ENCODE measurements around the gene MRRF. TPM values are rescaled to one million over a fixed set of nuclear protein-coding genes. Genes with fewer than 3 reads are reported as not detected.

Gene MRRF
- total RNA-seq, 4 donors from 2014 or later: 54.8 to 69.6 (median 67.8) TPM

DNA sequence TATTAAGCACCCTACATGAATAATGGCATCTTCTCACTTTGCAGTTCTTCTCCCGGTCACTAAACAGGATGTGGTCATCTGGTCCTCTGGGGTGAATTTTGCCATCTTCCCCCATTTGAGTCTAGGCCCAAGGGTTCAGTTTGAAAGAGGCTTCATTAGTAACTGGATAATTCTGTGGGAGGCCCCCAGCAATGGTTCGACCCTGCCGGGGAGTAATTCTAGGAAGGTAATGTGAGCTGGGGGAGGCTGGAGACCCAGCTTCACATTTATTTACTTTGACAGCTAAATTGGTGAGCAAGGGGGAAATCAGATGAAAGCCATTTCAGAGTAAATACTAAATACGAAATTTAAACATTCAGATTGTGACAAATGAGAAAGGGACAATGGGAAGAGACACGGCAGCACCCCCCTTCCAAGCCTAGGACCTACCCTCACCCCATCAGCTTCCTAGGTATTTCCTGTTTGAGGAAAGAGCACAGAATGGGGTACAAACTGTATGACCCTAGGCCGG lies 31.8 kb upstream of the MRRF start:
- no peak for DNase-seq
- H3K27me3 ChIP-seq: peaks cover 0 to 21% of the 10 kb centered on the region in 2 donors
- no peaks in the 10 kb centered on the region for H3K36me3 ChIP-seq
- TF ChIP-seq, protein P1, sequence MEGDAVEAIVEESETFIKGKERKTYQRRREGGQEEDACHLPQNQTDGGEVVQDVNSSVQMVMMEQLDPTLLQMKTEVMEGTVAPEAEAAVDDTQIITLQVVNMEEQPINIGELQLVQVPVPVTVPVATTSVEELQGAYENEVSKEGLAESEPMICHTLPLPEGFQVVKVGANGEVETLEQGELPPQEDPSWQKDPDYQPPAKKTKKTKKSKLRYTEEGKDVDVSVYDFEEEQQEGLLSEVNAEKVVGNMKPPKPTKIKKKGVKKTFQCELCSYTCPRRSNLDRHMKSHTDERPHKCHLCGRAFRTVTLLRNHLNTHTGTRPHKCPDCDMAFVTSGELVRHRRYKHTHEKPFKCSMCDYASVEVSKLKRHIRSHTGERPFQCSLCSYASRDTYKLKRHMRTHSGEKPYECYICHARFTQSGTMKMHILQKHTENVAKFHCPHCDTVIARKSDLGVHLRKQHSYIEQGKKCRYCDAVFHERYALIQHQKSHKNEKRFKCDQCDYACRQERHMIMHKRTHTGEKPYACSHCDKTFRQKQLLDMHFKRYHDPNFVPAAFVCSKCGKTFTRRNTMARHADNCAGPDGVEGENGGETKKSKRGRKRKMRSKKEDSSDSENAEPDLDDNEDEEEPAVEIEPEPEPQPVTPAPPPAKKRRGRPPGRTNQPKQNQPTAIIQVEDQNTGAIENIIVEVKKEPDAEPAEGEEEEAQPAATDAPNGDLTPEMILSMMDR (IDR thresholded peaks at IDR 0.05): no peak
- no peak for TF ChIP-seq POLR2A (IDR thresholded peaks at IDR 0.05)
- no peak overlapping the region for H3K4me3 ChIP-seq
- no peak overlapping the region for H3K27ac ChIP-seq
- H3K9me3 ChIP-seq: no peaks in the 10 kb centered on the region
- peaks cover 0 to 8% (median 4%) of the 10 kb centered on the region in 4 donors for H3K4me1 ChIP-seq

DNA sequence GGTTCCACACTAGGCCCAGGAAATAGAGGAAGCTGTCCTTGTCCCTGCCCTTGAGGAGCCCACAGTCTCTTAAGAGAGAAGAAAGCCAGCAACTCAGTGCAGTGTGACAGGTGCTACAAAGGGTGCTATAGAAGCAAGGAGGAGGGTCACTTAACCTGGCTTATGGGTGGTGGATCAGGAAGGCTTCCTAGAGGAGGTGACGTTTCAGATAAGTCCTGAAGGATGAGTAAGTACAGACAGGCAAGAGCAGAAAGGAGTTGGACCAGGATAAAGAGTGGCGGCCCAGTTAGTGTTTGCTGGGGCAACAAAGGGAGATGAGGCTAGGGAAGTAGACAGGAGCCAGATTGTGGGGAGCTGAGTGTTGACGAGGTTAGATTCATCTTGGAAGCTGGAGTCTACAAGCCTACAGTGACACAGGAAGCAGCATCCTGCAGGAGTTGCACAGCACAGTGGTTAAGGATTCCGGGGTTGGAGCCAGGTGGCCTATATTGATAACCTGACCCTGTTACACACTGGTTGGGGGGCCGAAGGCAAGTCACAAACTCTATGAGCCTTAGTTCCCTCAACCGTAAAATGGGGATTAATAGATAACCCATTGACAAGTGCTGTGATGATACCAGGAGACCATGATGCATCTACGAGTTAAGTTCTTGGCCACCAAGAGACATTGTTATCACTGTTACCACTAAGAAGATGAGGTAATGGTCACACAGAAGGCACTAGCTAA lies 30.5 kb upstream of the MRRF start:
- Histone ChIP-seq H3K4me1 (no peaks in the 10 kb centered on the region), H3K27me3 (peaks cover 0 to 9% of the 10 kb centered on the region in 2 donors), H3K9me3 (no peaks in the 10 kb centered on the region), H3K27ac (no peak overlapping the region), H3K36me3 (peaks cover 0 to 11% (median 0%) of the 10 kb centered on the region in 3 donors), H3K4me3 (no peak overlapping the region)
- TF ChIP-seq POLR2A (IDR thresholded peaks at IDR 0.05): no peak
- TF ChIP-seq, protein P1 (IDR thresholded peaks at IDR 0.05): no peak
- no peak for DNase-seq

DNA sequence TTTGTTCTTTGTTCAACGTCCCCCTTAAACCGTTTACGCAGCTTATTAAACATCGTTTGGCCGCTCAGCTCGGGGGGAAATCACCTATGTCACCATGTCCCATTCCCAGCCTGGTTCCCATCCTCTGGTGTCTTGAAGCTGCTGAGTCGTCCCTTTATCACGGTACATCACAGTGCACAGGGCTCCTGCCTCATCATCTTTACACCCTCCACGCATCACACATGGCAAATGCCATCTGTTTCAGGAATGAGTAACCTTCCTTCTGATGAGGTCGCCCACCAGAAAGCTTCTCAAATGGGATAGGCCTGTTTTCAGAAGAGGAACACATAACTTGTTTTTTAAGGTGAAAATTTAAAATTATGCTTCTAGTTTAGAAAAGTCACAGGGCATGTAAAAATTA lies 28.0 kb upstream of the MRRF start:
- Histone ChIP-seq H3K4me1 (no peaks in the 10 kb centered on the region), H3K9me3 (no peaks in the 10 kb centered on the region), H3K36me3 (peaks cover 0 to 32% (median 0%) of the 10 kb centered on the region in 3 donors), H3K27ac (no peak overlapping the region), H3K4me3 (no peak overlapping the region), H3K27me3 (no peaks in the 10 kb centered on the region)
- TF ChIP-seq POLR2A (IDR thresholded peaks at IDR 0.05): no peak
- DNase-seq: no peak

DNA sequence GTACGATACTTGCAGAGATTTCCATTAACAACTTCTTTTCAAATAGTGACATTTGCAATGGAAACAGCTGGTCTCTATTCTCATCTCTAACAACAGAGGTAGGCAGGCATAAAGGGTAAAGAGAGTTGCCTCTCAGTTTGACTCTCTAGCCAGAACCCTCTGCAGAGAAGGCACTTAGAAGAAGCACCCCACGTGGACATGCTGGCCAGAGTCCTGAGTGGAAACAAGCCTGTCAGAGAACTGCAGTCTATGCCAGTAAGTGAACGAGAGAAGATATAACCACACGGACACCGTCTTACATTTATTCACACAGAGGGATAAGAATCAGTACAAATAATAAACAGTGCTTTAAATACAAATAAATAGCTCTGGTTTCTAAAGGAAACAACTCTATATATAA lies 25.0 kb upstream of the MRRF start:
- Histone ChIP-seq H3K27me3 (no peaks in the 10 kb centered on the region), H3K4me1 (no peaks in the 10 kb centered on the region), H3K36me3 (peaks cover 0 to 63% (median 0%) of the 10 kb centered on the region in 3 donors), H3K9me3 (no peaks in the 10 kb centered on the region), H3K4me3 (no peak overlapping the region), H3K27ac (no peak overlapping the region)
- no peak for DNase-seq
- no peak for TF ChIP-seq POLR2A (IDR thresholded peaks at IDR 0.05)
- TF ChIP-seq, protein P1 (IDR thresholded peaks at IDR 0.05): no peak

DNA sequence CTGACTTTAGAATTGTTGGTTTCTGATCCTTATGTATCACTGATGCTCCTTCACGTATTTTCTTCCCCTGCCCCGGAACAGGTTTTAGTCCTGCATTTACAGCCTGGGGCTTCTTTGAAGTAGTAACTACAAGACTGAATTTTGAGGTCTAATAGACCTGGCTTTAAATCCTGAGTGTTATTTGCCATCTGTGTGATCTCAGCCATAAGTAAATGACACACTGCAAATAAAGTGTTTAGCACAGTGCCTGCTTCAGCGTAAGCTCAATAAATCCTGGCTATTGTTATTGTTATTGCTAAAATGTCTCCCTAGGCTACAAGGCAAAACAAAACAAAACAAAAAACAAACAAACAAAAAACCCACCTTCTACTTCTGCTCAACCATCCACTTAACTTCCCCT lies 20.3 kb upstream of the MRRF start:
- H3K27ac ChIP-seq: no peak overlapping the region
- no peak overlapping the region for H3K4me3 ChIP-seq
- no peaks in the 10 kb centered on the region for H3K27me3 ChIP-seq
- H3K36me3 ChIP-seq: peaks cover 0 to 89% (median 0%) of the 10 kb centered on the region in 3 donors
- no peaks in the 10 kb centered on the region for H3K9me3 ChIP-seq
- no peak for DNase-seq
- H3K4me1 ChIP-seq: no peaks in the 10 kb centered on the region
- TF ChIP-seq, protein P1 (IDR thresholded peaks at IDR 0.05): no peak
- TF ChIP-seq POLR2A (IDR thresholded peaks at IDR 0.05): no peak

DNA sequence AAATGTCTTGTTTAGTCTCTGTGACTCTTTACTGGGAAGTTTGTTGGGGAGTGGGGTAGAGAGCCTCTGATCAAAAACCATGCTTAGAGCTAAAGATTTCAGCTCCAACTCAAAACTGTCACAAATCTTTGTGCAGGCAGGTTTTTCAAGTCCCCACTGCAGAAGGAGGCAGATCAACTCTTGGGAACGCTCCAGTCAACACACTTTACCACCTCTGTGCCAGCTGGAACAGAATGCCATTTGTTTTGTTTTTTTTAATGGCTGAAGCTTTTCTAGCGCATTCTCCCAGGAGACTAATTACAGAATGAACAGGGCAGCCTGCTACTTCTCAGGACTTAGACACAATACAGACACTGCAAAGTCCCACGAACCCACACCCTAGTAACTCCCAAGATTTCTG lies 18.0 kb upstream of the MRRF start:
- Histone ChIP-seq H3K27ac (no peak overlapping the region), H3K4me1 (no peaks in the 10 kb centered on the region), H3K36me3 (peaks cover 0 to 92% (median 0%) of the 10 kb centered on the region in 3 donors), H3K4me3 (no peak overlapping the region), H3K27me3 (no peaks in the 10 kb centered on the region), H3K9me3 (no peaks in the 10 kb centered on the region)
- TF ChIP-seq, protein P1 (IDR thresholded peaks at IDR 0.05): no peak
- no peak for TF ChIP-seq POLR2A (IDR thresholded peaks at IDR 0.05)
- DNase-seq: no peak
